SK-N-MC (cell line): ENCODE data around the gene LRRC15.

Experiments used
- EZH2 ChIP-seq: fragments of 200-600 bp; sonication (generic); IDR thresholded peaks from one replicate; pipeline ENCODE4 v1.6.1; 2017; ENCODE audit warnings: antibody characterized with exemption
- FOXP2 ChIP-seq: optimal IDR thresholded peaks from 2 replicates; pipeline ENCODE3; 2011; ENCODE audit warnings: mild to moderate bottlenecking, moderate library complexity; ENCODE audit not compliant: insufficient read depth; ENCODE audit errors: extremely low read length, control extremely low read depth
- POLR2AphosphoS5 ChIP-seq: IDR thresholded peaks from 2 replicates; pipeline ENCODE4 v1.6.1; 2012; ENCODE audit warnings: mild to moderate bottlenecking, low read depth, low read length, borderline replicate concordance

DNA sequence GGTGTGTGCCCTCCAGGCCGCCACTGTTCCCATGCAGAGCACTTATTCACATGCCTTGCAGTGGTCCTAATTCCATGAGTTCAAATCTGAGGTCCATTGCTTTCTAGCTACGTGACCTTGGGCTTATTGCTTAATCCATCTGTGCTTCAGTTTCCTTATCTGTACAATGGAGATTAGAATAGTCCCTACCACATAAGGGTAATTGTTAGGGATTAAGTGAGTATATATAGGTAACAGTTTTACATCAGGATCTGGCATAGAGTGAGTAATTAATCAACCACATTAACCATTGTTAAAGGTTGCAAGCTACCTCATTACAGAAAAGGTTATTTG is 26.0 kb downstream of the LRRC15 start:
- no peak for TF ChIP-seq POLR2AphosphoS5
- no peak for TF ChIP-seq EZH2
- no peak for TF ChIP-seq FOXP2
